MM.1S (cell line): ENCODE data around the gene PCDHGB5.

Source experiments
- EZH2 ChIP-seq: fragments of 300-600 bp; sonication (generic); optimal IDR thresholded peaks from 2 replicates; pipeline ENCODE3; 2017; ENCODE audit warnings: low read depth, mild to moderate bottlenecking, antibody characterized with exemption, low read length, mixed read lengths
- TF ChIP-seq, protein P1 (sequence below): fragments of 300-600 bp; sonication (generic); IDR thresholded peaks from 2 replicates; pipeline ENCODE4 v1.5.1; 2016; ENCODE audit warnings: antibody characterized with exemption, low read length, mixed read lengths

DNA sequence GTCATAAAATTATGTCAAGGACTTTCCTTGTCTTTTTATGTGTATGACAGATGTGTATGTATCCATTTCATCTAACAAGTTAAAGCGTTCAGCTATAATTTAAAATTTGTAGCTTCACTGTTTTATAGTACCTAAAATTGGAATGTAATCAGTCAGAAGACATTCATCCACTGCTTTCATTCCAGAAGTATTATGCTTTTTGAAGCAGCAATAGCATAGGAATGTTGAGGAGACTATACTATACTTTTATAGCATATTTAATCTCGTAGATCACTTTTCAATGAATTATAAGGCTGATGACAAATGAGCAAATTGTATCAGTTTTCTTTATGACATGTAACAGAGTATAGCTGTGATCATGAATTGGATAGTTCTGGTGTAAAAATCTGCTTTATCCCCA is 39.5 kb downstream of the PCDHGB5 start:
- TF ChIP-seq, protein P1, sequence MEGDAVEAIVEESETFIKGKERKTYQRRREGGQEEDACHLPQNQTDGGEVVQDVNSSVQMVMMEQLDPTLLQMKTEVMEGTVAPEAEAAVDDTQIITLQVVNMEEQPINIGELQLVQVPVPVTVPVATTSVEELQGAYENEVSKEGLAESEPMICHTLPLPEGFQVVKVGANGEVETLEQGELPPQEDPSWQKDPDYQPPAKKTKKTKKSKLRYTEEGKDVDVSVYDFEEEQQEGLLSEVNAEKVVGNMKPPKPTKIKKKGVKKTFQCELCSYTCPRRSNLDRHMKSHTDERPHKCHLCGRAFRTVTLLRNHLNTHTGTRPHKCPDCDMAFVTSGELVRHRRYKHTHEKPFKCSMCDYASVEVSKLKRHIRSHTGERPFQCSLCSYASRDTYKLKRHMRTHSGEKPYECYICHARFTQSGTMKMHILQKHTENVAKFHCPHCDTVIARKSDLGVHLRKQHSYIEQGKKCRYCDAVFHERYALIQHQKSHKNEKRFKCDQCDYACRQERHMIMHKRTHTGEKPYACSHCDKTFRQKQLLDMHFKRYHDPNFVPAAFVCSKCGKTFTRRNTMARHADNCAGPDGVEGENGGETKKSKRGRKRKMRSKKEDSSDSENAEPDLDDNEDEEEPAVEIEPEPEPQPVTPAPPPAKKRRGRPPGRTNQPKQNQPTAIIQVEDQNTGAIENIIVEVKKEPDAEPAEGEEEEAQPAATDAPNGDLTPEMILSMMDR: no peak
- TF ChIP-seq EZH2: no peak
